Gastrocnemius medialis (tissue), 4 donors: ENCODE measurements around the gene PRKCZ. TPM values are rescaled to one million over a fixed set of nuclear protein-coding genes. Genes with fewer than 3 reads are reported as not detected.
A peak's percentile ranks its signal among the peaks of the same experiment; 100 is the strongest.

ENCODE experiments used
- ATAC-seq, 2 donors: fragments of 150-250 bp; one replicate each; pipeline ENCODE4 v1.9.1; 2016
- DNase-seq, 2 donors: peaks; one replicate each; pipeline ENCODE4 v3.0.0-alpha.2; 2019
- H3K27ac ChIP-seq, 4 donors: fragments of 200-600 bp; sonication (generic); 1 replicate in 1 of 4; 2 replicates in 3 of 4; pipeline ENCODE4 v1.5.1; 2016 to 2018; ENCODE audit warnings: mild to moderate bottlenecking in 2 of 4, moderate library complexity in 1 of 4
- H3K27me3 ChIP-seq, 3 donors: fragments of 200-600 bp; sonication (generic) in 2 of 3; 1 replicate in 1 of 3; 2 replicates in 2 of 3; pipeline versions ENCODE4 v1.5.1 to v1.6.0; 2016 to 2019; ENCODE audit warnings: mild to moderate bottlenecking in 1 of 3, moderate library complexity in 1 of 3
- H3K36me3 ChIP-seq, 2 donors: fragments of 200-600 bp; sonication (generic) in 1 of 2; one replicate each; pipeline ENCODE4 v1.5.1; 2017 to 2018
- H3K4me1 ChIP-seq, 2 donors: fragments of 200-600 bp; sonication (generic) in 1 of 2; one replicate each; pipeline ENCODE4 v1.5.1; 2016 to 2017; ENCODE audit warnings: mild to moderate bottlenecking in 2 of 2
- H3K4me3 ChIP-seq, 4 donors: fragments of 200-600 bp; sonication (generic) in 3 of 4; 1 replicate in 1 of 4; 2 replicates in 3 of 4; pipeline ENCODE4 v1.5.1; 2016 to 2019; ENCODE audit warnings: mild to moderate bottlenecking in 2 of 4
- H3K9me3 ChIP-seq, 3 donors: fragments of 200-600 bp; sonication (generic) in 2 of 3; 1 replicate in 1 of 3; 2 replicates in 2 of 3; pipeline ENCODE4 v1.5.1; 2016 to 2019
- CTCF ChIP-seq, 5 experiments: fragments of 450-650 bp in 3 of 5; fragments of 200-600 bp in 2 of 5; sonication (generic) in 2 of 5; IDR thresholded peaks in 4 of 5; conservative IDR thresholded peaks in 1 of 5; 1 replicate in 4 of 5; 2 replicates in 1 of 5; pipeline ENCODE4 v1.5.1; 2016 to 2019; ENCODE audit warnings: antibody characterized with exemption in 5 of 5, mild to moderate bottlenecking in 3 of 5, moderate library complexity in 3 of 5
- POLR2A ChIP-seq, 2 donors: fragments of 450-650 bp; IDR thresholded peaks; one replicate each; pipeline ENCODE4 v1.6.1; 2017; ENCODE audit warnings: antibody characterized with exemption in 2 of 2, mild to moderate bottlenecking in 2 of 2, moderate library complexity in 2 of 2
- in situ Hi-C, 4 donors: fragments of 200-750 bp; cut with MboI; loops; one replicate each; pipeline versions ENCODE4 v1.15.0 to v1.8.0; 2017; ENCODE audit warnings: low sequenced_read_pairs in 4 of 4
- intact Hi-C: fragments of 100-400 bp; cut with DNase I; formaldehyde crosslinking; loops from one replicate; pipeline ENCODE4 v1.15.1; 2023; ENCODE audit warnings: low total_unique reads
- total RNA-seq, 4 donors: library from RNA; depleted of rRNA; stranded (reverse); fragments of >200 nt; gene quantifications; one replicate each; pipeline versions ENCODE4 v1.1.0 to v1.2.3, GENCODE V29; 2016

The PRKCZ gene
- total RNA-seq, 4 donors from 2014 or later = 0.16 to 0.87 TPM; not detected in 2

DNA sequence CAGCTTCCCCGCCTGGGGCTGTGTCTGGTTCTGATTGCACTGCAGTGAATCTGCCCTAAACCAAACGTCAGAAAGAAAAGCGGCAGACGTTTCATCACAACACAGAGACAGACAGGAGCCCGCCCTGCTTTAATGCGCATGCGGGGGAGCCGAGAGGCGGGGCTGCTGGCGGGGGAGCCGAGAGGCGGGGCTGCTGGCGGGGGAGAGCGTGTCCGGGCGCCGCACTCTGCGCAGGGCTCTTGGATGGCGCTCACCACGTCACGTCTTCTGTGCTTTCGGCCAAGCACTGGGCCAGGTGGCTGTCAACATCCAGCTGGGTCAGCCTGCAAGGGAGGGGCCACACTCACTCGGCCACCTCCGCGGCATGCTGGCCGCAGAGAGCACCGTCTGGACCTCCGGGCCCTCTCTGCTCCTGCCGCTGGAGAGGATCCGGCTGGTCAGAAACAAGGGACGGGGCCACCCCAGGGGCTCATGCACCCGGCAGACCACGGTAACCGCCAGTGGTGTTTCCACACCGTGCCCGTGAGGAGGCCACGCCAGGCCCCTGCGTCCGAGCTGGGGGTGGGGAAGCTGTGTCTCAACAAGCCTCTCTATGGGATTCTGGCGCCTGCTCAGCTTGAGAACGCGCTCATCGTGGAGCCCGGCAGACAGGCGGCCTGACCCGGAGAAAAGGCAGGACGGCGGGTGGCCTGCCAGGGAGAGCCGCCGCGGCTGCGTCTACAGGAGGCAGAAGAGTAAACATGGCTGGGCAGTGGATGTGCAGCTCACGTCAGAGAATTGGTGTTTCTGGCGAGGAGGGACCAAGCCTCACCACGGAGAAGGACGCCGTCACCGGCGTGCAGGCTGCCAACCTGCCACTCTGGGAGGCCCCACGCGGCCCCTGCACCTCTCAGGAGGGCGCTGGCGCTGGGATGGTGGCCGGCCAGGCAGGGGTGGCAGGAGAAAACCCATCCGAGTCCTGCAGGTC lies 139.5 kb downstream of the PRKCZ start:
- TF ChIP-seq CTCF (IDR thresholded peaks at IDR 0.05 in 4 of 5, conservative IDR thresholded peaks at IDR 0.05 in 1 of 5) = peak in 1 of 5 experiments; percentile 18
- peak; percentile 94 to 96 for TF ChIP-seq POLR2A (IDR thresholded peaks at IDR 0.05)
- in situ Hi-C loops (loop anchor here in 3 of 4 donors (10.0 to 25.0 kb wide), 3 partner anchors 195 to 398 kb away; partner anchors contain the start of genes PRXL2B (in 2 of the 3), MORN1 (in 1 of the 3) and RER1 (in 1 of the 3)), intact Hi-C loops (loop anchor here (1.0 to 10.0 kb wide), 3 partner anchors 56 to 339 kb away; partner anchors contain the start of genes CALML6 and TMEM52)
- no peaks in the 10 kb centered on the region for H3K27me3 ChIP-seq
- H3K9me3 ChIP-seq = no peaks in the 10 kb centered on the region
- H3K4me1 ChIP-seq = peaks cover 21 to 39% of the 10 kb centered on the region in 2 donors
- peak; percentile 93 to 94 for ATAC-seq
- peak overlapping the region; percentile 97 to 100 (median 98) for H3K27ac ChIP-seq
- H3K4me3 ChIP-seq = peak overlapping the region; percentile 72 to 88 (median 72)
- peaks cover 0 to 4% of the 10 kb centered on the region in 2 donors for H3K36me3 ChIP-seq
- DNase-seq = peak; percentile 96 to 97

GRCh38 chr1:2190491-2190976 lies 140.3 kb downstream of the PRKCZ start:
- H3K36me3 ChIP-seq = no peaks in the 10 kb centered on the region
- no peaks in the 10 kb centered on the region for H3K9me3 ChIP-seq
- H3K4me1 ChIP-seq = peaks cover 24 to 43% of the 10 kb centered on the region in 2 donors
- no peak for DNase-seq
- intact Hi-C loops (loop anchor here (2.0 to 10.0 kb wide), 2 partner anchors 276 to 338 kb away; partner anchors contain the start of genes CALML6 and TMEM52), in situ Hi-C loops (loop anchor here in 3 of 4 donors (10.0 to 25.0 kb wide), 3 partner anchors 194 to 397 kb away; partner anchors contain the start of genes PRXL2B (in 2 of the 3), MORN1 (in 1 of the 3) and RER1 (in 1 of the 3))
- H3K27me3 ChIP-seq = no peaks in the 10 kb centered on the region
- H3K27ac ChIP-seq = peak overlapping the region; percentile 97 to 100 (median 98)
- H3K4me3 ChIP-seq = peak overlapping the region; percentile 72 to 88 (median 72)
- no peak for TF ChIP-seq CTCF (IDR thresholded peaks at IDR 0.05 in 4 of 5, conservative IDR thresholded peaks at IDR 0.05 in 1 of 5)
- peak in 1 of 2 donors; percentile 54 for TF ChIP-seq POLR2A (IDR thresholded peaks at IDR 0.05)
- no peak for ATAC-seq

DNA sequence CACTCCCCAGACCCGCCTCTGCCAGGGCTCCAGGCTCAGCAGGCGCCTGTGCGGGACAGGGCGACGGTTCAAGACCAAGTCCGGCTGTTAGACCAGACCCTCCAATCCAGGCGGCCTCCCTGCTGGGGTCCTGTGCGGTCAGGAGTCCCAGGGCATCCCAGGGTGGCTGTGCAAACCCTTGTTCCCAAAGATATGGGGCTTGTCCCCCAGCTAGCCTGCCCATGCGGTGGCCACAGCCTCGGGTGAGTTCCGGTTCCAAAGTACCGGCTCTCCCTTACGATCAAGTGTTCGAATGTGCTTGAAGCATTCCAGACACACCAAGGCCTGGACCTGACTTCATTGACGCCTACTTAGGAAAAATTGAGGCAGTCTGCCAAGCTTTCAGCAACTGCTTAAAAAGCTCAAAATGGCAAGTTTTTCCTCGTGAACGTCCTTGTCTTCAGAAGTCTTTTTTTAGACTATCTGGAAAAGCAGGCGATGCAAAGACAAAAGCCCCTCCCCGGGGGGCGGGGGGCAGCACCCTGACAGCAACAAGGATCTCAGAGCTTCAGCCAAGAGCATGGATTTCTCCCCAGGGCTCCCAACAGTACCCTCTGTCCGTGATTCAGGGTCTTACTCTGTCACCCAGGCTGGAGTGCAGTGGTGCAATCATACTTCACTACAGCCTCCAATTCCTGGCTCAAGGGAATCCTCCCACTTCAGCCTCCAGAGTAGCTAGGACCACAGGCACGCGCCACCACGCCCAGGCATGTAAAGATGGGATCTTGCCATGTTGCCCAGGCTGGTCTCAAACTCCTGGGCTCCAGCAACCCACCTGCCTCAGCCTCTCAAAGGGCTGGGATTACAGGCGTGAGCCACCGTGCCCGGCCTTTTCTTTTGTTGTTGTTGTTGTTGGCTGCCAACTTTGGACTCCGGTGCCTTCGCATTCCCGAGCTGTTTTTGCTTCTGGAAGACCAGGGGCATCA lies 142.1 kb downstream of the PRKCZ start:
- Histone ChIP-seq H3K27me3 (no peaks in the 10 kb centered on the region), H3K4me1 (peaks cover 26 to 48% of the 10 kb centered on the region in 2 donors), H3K27ac (peak overlapping the region; percentile 97 to 100 (median 98)), H3K9me3 (no peaks in the 10 kb centered on the region), H3K36me3 (no peaks in the 10 kb centered on the region), H3K4me3 (no peak overlapping the region)
- TF ChIP-seq CTCF (IDR thresholded peaks at IDR 0.05 in 4 of 5, conservative IDR thresholded peaks at IDR 0.05 in 1 of 5) (no peak), POLR2A (IDR thresholded peaks at IDR 0.05) (no peak)
- intact Hi-C loops (loop anchor here (10.0 kb wide), 1 partner anchor 278 kb away; the partner anchor contains the start of genes CALML6 and TMEM52), in situ Hi-C loops (loop anchor here in 3 of 4 donors (10.0 to 25.0 kb wide), 3 partner anchors 192 to 395 kb away; partner anchors contain the start of genes PRXL2B (in 2 of the 3), MORN1 (in 1 of the 3) and RER1 (in 1 of the 3))
- DNase-seq (no peak), ATAC-seq (no peak)
